Body of pancreas (tissue), 4 donors: ENCODE measurements around the gene ANKS1A. TPM values are rescaled to one million over a fixed set of nuclear protein-coding genes. Genes with fewer than 3 reads are reported as not detected.

ENCODE experiments used
- ATAC-seq: fragments of 150-250 bp; one replicate; pipeline ENCODE4 v1.9.1; 2016
- DNase-seq, 4 donors: peaks; one replicate each; pipeline ENCODE4 v3.0.0-alpha.2; 2019
- H3K27ac ChIP-seq, 4 donors: fragments of 200-600 bp; sonication (generic); 1 replicate in 3 of 4; 2 replicates in 1 of 4; pipeline versions ENCODE4 v1.5.1 to v1.6.1; 2016 to 2019; ENCODE audit warnings: mild to moderate bottlenecking in 1 of 4, mixed read lengths in 1 of 4, moderate library complexity in 1 of 4
- H3K27me3 ChIP-seq, 2 donors: fragments of 200-600 bp; sonication (generic); one replicate each; pipeline ENCODE4 v1.6.0; 2016; ENCODE audit warnings: mild to moderate bottlenecking in 1 of 2
- H3K36me3 ChIP-seq, 2 donors: fragments of 200-600 bp; sonication (generic); replicated peaks in 1 of 2; 2 replicates each; pipeline ENCODE4 v1.5.1; 2016; ENCODE audit warnings: low read depth in 2 of 2; ENCODE audit not compliant: insufficient read depth in 1 of 2
- H3K4me1 ChIP-seq: fragments of 200-600 bp; sonication (generic); one replicate; pipeline ENCODE4 v1.6.0; 2016
- H3K4me3 ChIP-seq, 2 donors: fragments of 200-600 bp; sonication (generic); 1 replicate in 1 of 2; 2 replicates in 1 of 2; pipeline ENCODE4 v1.5.1; 2016 to 2019
- H3K9me3 ChIP-seq, 3 donors: fragments of 200-600 bp; sonication (generic); 1 replicate in 2 of 3; 2 replicates in 1 of 3; pipeline ENCODE4 v1.5.1; 2016
- CTCF ChIP-seq, 7 experiments: fragments of 450-650 bp in 4 of 7; fragments of 200-600 bp in 3 of 7; sonication (generic) in 3 of 7; IDR thresholded peaks; one replicate each; pipeline ENCODE4 v1.5.1; 2016 to 2019; ENCODE audit warnings: antibody characterized with exemption in 7 of 7
- POLR2A ChIP-seq, 3 donors: fragments of 450-650 bp; IDR thresholded peaks; one replicate each; pipeline ENCODE4 v1.6.1; 2016; ENCODE audit warnings: antibody characterized with exemption in 3 of 3, mild to moderate bottlenecking in 2 of 3
- WGBS, 2 donors: methylation state at CpG; one replicate each; pipeline ENCODE4 v1.1.5; 2017; 5-methylcytosine and 5-hydroxymethylcytosine counted together
- intact Hi-C: fragments of 100-400 bp; cut with DNase I; formaldehyde crosslinking; loops from one replicate; pipeline ENCODE4 v1.15.1; 2023
- total RNA-seq, 2 donors: library from RNA; depleted of rRNA; stranded (reverse); fragments of >200 nt; gene quantifications; one replicate each; pipeline ENCODE4 v1.1.0, GENCODE V29; 2016

The ANKS1A gene
- total RNA-seq, 2 donors from 2014 or later = 14.3 to 17.1 TPM

- H3K4me3 ChIP-seq = no peak overlapping the region
- H3K9me3 ChIP-seq = no peaks in the 10 kb centered on the region
- peaks cover 34% of the 10 kb centered on the region for H3K4me1 ChIP-seq
- WGBS, 2 donors = 85 to 88% methylated on average over 1 of the region's 1 CpG
- intact Hi-C loops = no loop called here
- H3K27ac ChIP-seq = peak overlapping the region in 1 of 4 donors; percentile 80
- H3K27me3 ChIP-seq = no peaks in the 10 kb centered on the region
- TF ChIP-seq POLR2A (IDR thresholded peaks at IDR 0.05) (no peak), CTCF (IDR thresholded peaks at IDR 0.05) (no peak)
- DNase-seq = no peak
- peaks cover 0 to 2% of the 10 kb centered on the region in 2 donors for H3K36me3 ChIP-seq
- no peak for ATAC-seq
Observed at GRCh38 chr6:35019171-35019570, 130.1 kb downstream of the ANKS1A start.

- Histone ChIP-seq H3K9me3 (no peaks in the 10 kb centered on the region), H3K36me3 (peaks cover 0 to 2% of the 10 kb centered on the region in 2 donors), H3K27ac (no peak overlapping the region), H3K27me3 (no peaks in the 10 kb centered on the region), H3K4me3 (no peak overlapping the region), H3K4me1 (peaks cover 41% of the 10 kb centered on the region)
- no peak for DNase-seq
- 95 to 98% methylated on average over 4 of the region's 4 CpGs for WGBS, 2 donors
- TF ChIP-seq POLR2A (IDR thresholded peaks at IDR 0.05) (no peak), CTCF (IDR thresholded peaks at IDR 0.05) (no peak)
- intact Hi-C loops = no loop called here
- no peak for ATAC-seq
Observed at GRCh38 chr6:35019831-35020230, 130.8 kb downstream of the ANKS1A start.

GRCh38 chr6:35021004-35021403 is 131.9 kb downstream of the ANKS1A start:
- no peak overlapping the region for H3K4me3 ChIP-seq
- peak overlapping the region in 2 of 4 donors; percentile 2 to 42 for H3K27ac ChIP-seq
- ATAC-seq = no peak
- H3K9me3 ChIP-seq = no peaks in the 10 kb centered on the region
- peak in 1 of 4 donors; percentile 26 for DNase-seq
- WGBS, 2 donors = 44 to 69% methylated on average over 3 of the region's 3 CpGs
- H3K27me3 ChIP-seq = no peaks in the 10 kb centered on the region
- peaks cover 37% of the 10 kb centered on the region for H3K4me1 ChIP-seq
- no peak for TF ChIP-seq POLR2A (IDR thresholded peaks at IDR 0.05)
- intact Hi-C loops = no loop called here
- peaks cover 0 to 2% of the 10 kb centered on the region in 2 donors for H3K36me3 ChIP-seq

- 84 to 85% methylated on average over 5 of the region's 5 CpGs for WGBS, 2 donors
- no peak for TF ChIP-seq CTCF (IDR thresholded peaks at IDR 0.05)
- TF ChIP-seq POLR2A (IDR thresholded peaks at IDR 0.05) = no peak
Observed at GRCh38 chr6:35023091-35024000, 134.3 kb downstream of the ANKS1A start.

GRCh38 chr6:35024551-35025054 is 135.5 kb downstream of the ANKS1A start:
- peak; percentile 23 to 38 (median 31) for DNase-seq
- 44 to 47% methylated on average over 4 of the region's 4 CpGs for WGBS, 2 donors
- Histone ChIP-seq H3K27me3 (no peaks in the 10 kb centered on the region), H3K9me3 (no peaks in the 10 kb centered on the region), H3K4me3 (no peak overlapping the region), H3K4me1 (peaks cover 29% of the 10 kb centered on the region), H3K27ac (peak overlapping the region in 2 of 4 donors; percentile 8 to 16), H3K36me3 (no peaks in the 10 kb centered on the region)
- peak; percentile 69 for ATAC-seq
- intact Hi-C loops = no loop called here
- TF ChIP-seq POLR2A (IDR thresholded peaks at IDR 0.05) = no peak
- TF ChIP-seq CTCF (IDR thresholded peaks at IDR 0.05) = no peak

More at GRCh38 chr6:35023091-35024000, 134.3 kb downstream of the ANKS1A start:
- H3K4me1 ChIP-seq = peaks cover 33% of the 10 kb centered on the region
- H3K27me3 ChIP-seq = no peaks in the 10 kb centered on the region
- H3K9me3 ChIP-seq = no peaks in the 10 kb centered on the region
- H3K4me3 ChIP-seq = no peak overlapping the region
- no peak for ATAC-seq
- no peak overlapping the region for H3K27ac ChIP-seq
- H3K36me3 ChIP-seq = no peaks in the 10 kb centered on the region
- intact Hi-C loops = no loop called here
- DNase-seq = no peak
